Stimulated activated CD4-positive, alpha-beta T cell treated with anti-CD3 and anti-CD28 coated beads, TNF-alpha, amount 100 ng/mL, for 4 hours (primary cell): ENCODE measurements around the gene AHNAK2.

Experiments used
- DNase-seq, 3 experiments: peaks; one replicate each; pipeline ENCODE4 v3.0.0-alpha.2; 2020; ENCODE audit warnings: low read depth in 3 of 3

AHNAK2 gene

GRCh38 chr14:104973385-104974145, 4.6 kb downstream of the AHNAK2 start:
- no peak for DNase-seq

GRCh38 chr14:104973135-104973384, 5.1 kb downstream of the AHNAK2 start:
- no peak for DNase-seq

- no peak for DNase-seq
Observed at GRCh38 chr14:104972301-104973134, 5.7 kb downstream of the AHNAK2 start.

- no peak for DNase-seq
Observed at GRCh38 chr14:104971447-104972240, 6.5 kb downstream of the AHNAK2 start.

GRCh38 chr14:104970231-104971068, 7.7 kb downstream of the AHNAK2 start:
- no peak for DNase-seq

- no peak for DNase-seq
Observed at GRCh38 chr14:104969741-104970230, 8.4 kb downstream of the AHNAK2 start.

GRCh38 chr14:104968541-104969401, 9.4 kb downstream of the AHNAK2 start:
- no peak for DNase-seq

- DNase-seq: no peak
Observed at GRCh38 chr14:104968153-104968527, 10.0 kb downstream of the AHNAK2 start.

- DNase-seq: no peak
Observed at GRCh38 chr14:104967386-104968152, 10.6 kb downstream of the AHNAK2 start.

GRCh38 chr14:104966981-104967385, 11.2 kb downstream of the AHNAK2 start:
- no peak for DNase-seq

- DNase-seq: no peak
Observed at GRCh38 chr14:104966261-104966865, 11.8 kb downstream of the AHNAK2 start.

GRCh38 chr14:104965561-104966231, 12.5 kb downstream of the AHNAK2 start:
- DNase-seq: no peak

GRCh38 chr14:104964546-104964945, 13.6 kb downstream of the AHNAK2 start:
- no peak for DNase-seq

GRCh38 chr14:104957146-104958113, 20.7 kb downstream of the AHNAK2 start:
- no peak for DNase-seq

- DNase-seq: no peak
Observed at GRCh38 chr14:104956290-104956890, 21.8 kb downstream of the AHNAK2 start.

GRCh38 chr14:104955396-104955770, 22.8 kb downstream of the AHNAK2 start:
- DNase-seq: no peak

GRCh38 chr14:104954746-104955395, 23.3 kb downstream of the AHNAK2 start:
- DNase-seq: no peak
